OCI-LY7 (cell line): ENCODE measurements around the gene RPA1. TPM values are rescaled to one million over a fixed set of nuclear protein-coding genes. Genes with fewer than 3 reads are reported as not detected.

ENCODE experiments used
- BruUV-seq: library from RNA; stranded (reverse); fragments of 400-500 nt; replicated peaks from 2 replicates; lab custom pipeline; 2021; lab: Mats Ljungman, UMichigan
- CTCF ChIA-PET: fragments of 300-600 bp; sonication (Branson Sonifier 250); formaldehyde crosslinking; loops from one replicate; lab custom pipeline; 2022; ENCODE audit warnings: antibody characterized with exemption; ENCODE audit not compliant: unreplicated experiment; lab: Charles Lee
- POLR2A ChIA-PET: fragments of 300-600 bp; sonication (Branson Sonifier 250); formaldehyde crosslinking; loops from one replicate; lab custom pipeline; 2022; ENCODE audit warnings: antibody characterized with exemption; lab: Charles Lee
- DNase-seq: peaks from one replicate; pipeline ENCODE4 v3.0.0-alpha.2; 2015; ENCODE audit warnings: low spot score
- H2AFZ ChIP-seq: fragments of 200-600 bp; sonication (generic), shearing (Covaris generic); 2 replicates; pipeline ENCODE4 v1.6.1; 2014; ENCODE audit warnings: mild to moderate bottlenecking, antibody characterized with exemption, low read length, moderate library complexity
- H3K27ac ChIP-seq: fragments of 200-600 bp; sonication (generic); 2 replicates; pipeline ENCODE4 v1.5.1; 2014; ENCODE audit warnings: mixed run types, low read depth, mild to moderate bottlenecking, moderate library complexity, low read length, inconsistent platforms; ENCODE audit not compliant: poor library complexity, severe bottlenecking
- H3K36me3 ChIP-seq: fragments of 200-600 bp; sonication (generic); 2 replicates; pipeline ENCODE4 v1.6.1; 2014; ENCODE audit warnings: mild to moderate bottlenecking, antibody characterized with exemption, low read length, moderate library complexity, mixed read lengths; ENCODE audit not compliant: insufficient read depth
- H3K4me1 ChIP-seq: fragments of 200-600 bp; sonication (generic); 2 replicates; pipeline ENCODE4 v1.5.1; 2014; ENCODE audit warnings: mild to moderate bottlenecking, low read length; ENCODE audit not compliant: insufficient read depth, poor library complexity, severe bottlenecking
- H3K4me2 ChIP-seq: fragments of 200-600 bp; sonication (generic); 2 replicates; pipeline ENCODE4 v1.6.1; 2014; ENCODE audit warnings: mild to moderate bottlenecking, low read length
- H3K4me3 ChIP-seq: fragments of 200-600 bp; sonication (generic); 2 replicates; pipeline ENCODE4 v1.5.1; 2014; ENCODE audit warnings: mild to moderate bottlenecking, low read depth, low read length; ENCODE audit not compliant: poor library complexity, severe bottlenecking
- H3K79me2 ChIP-seq: fragments of 200-600 bp; sonication (generic); 2 replicates; pipeline ENCODE4 v1.6.1; 2016; ENCODE audit warnings: low read depth, mild to moderate bottlenecking, low read length, moderate library complexity, mixed read lengths; ENCODE audit not compliant: insufficient read depth
- H3K9me2 ChIP-seq: fragments of 200-600 bp; sonication (generic); 2 replicates; pipeline ENCODE4 v1.6.1; 2016; ENCODE audit warnings: mild to moderate bottlenecking, low read length, mixed read lengths; ENCODE audit not compliant: insufficient read depth
- H3K9me3 ChIP-seq: fragments of 200-600 bp; sonication (generic); 2 replicates; pipeline ENCODE4 v1.6.1; 2014; ENCODE audit warnings: mild to moderate bottlenecking, mixed run types, low read length, mixed read lengths
- H4K20me1 ChIP-seq: fragments of 200-600 bp; sonication (generic); 2 replicates; pipeline ENCODE4 v1.6.1; 2014; ENCODE audit warnings: mild to moderate bottlenecking, antibody characterized with exemption, low read length, moderate library complexity, mixed read lengths; ENCODE audit not compliant: insufficient read depth
- CTCF ChIP-seq: fragments of 200-600 bp; sonication (generic); conservative IDR thresholded peaks from 2 replicates; pipeline ENCODE4 v1.5.1; 2014; ENCODE audit warnings: mild to moderate bottlenecking, antibody characterized with exemption, low read length, moderate library complexity, mixed read lengths
- EZH2phosphoT487 ChIP-seq: fragments of 200-600 bp; sonication (generic); IDR thresholded peaks from 2 replicates; pipeline ENCODE4 v1.6.1; 2018; ENCODE audit warnings: low read depth, borderline replicate concordance, mild to moderate bottlenecking, mixed run types, antibody characterized with exemption, low read length, moderate library complexity, mixed read lengths
- intact Hi-C: fragments of 100-400 bp; cut with micrococcal nuclease; formaldehyde crosslinking; loops from one replicate; pipeline ENCODE4 v1.10.0; 2022; ENCODE audit not compliant: unreplicated experiment
- total RNA-seq, 2 experiments: library from RNA; depleted of rRNA in 1 of 2; stranded (reverse); fragments of >200 nt in 1 of 2; shearing (Covaris generic) in 1 of 2; gene quantifications; 2 replicates each; pipeline ENCODE4 v1.2.3, GENCODE V29; 2014 to 2022

Gene RPA1
- total RNA-seq, 2 experiments from 2014 or later, result 55.5 to 184 TPM

DNA sequence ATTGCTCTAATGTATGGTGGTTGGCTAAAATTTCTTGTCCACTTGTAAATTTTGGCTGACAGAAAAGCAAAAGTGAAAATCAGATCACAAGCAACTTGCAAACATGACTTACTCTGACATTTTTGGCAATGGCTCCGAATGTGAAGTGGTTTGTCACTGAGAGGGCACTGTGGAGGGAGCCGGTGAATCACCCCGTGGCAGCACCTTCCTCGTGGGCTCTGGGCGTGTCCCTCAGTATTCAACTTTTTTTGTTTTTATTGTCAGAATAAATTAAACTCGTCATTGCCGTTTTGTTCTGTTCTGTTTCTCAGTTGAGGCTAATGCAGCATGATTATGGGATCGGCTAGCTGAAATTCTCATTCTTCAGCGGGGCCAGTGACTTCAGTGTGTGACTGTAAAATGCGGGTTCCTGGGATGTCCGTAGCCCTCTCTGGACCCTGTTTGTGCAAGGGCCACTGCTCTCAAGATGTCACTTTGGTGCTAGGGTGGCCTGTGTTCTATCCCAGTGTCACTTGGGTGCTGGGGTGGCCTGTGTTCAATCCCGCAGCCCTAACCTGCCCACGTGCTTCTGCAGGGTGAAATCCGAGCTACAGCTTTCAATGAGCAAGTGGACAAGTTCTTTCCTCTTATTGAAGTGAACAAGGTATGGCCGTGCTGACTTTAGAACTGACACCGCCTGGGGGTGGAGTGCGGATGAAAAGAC lies 48.8 kb downstream of the RPA1 start:
- intact Hi-C loops, result no loop called here

DNA sequence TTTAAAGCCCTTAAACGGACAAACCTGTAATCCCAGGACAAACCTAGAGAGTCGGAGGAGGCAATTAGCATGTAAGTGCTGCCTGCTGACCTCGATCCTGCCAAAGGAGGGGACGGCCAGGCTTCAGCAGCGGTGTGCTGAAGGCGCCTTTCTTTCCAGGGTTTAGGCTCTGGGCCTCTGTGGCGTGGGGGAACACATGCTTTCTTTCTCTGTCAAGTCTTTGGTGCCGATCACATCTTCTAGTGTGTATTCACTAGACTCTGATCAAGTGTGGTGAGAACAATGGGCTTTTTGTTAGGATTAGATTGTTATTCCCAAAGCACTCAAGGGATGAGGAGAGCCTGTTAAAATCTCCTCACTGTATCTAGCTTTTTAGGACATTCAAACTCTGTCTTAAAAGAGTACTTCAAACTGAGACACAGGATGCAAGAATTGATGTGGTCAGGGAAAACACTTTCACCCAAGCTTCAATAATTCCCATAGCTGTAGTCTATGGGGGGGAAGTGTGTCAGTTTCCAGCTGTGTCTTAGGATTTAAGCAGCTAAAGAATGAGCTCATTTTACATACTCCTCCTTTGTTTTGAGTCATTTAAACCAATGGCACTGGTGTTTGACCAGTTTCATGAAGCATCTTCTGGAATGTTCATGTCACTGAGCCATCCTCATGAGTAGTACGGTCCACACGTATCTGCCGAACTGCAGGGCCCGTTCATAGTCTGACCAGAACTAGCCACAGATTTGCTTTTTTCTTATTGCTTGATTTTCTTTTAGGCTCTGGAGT lies 51.2 kb downstream of the RPA1 start:
- TF ChIP-seq EZH2phosphoT487, result no peak
- TF ChIP-seq CTCF, result no peak

More for the DNA sequence above, 48.8 kb downstream of the RPA1 start:
- no peaks in the 10 kb centered on the region for H3K9me3 ChIP-seq
- no peaks in the 10 kb centered on the region for H3K9me2 ChIP-seq
- no peak overlapping the region for H3K4me2 ChIP-seq
- H3K4me3 ChIP-seq, result no peak overlapping the region
- BruUV-seq, result no TSS peak
- H3K27ac ChIP-seq, result no peak overlapping the region
- POLR2A ChIA-PET, result no interaction called here
- CTCF ChIA-PET, result interaction anchor here (0.6 kb wide), 1 partner anchor 53 kb away, joined by 3 read pairs; no protein-coding TSS in a partner anchor
- no peak overlapping the region for H2AFZ ChIP-seq
- no peaks in the 10 kb centered on the region for H3K79me2 ChIP-seq
- no peaks in the 10 kb centered on the region for H4K20me1 ChIP-seq
- DNase-seq, result no peak
- H3K36me3 ChIP-seq, result peaks cover 95% of the 10 kb centered on the region
- no peaks in the 10 kb centered on the region for H3K4me1 ChIP-seq
- no peak for TF ChIP-seq EZH2phosphoT487
- TF ChIP-seq CTCF, result no peak

More for the DNA sequence above, 51.2 kb downstream of the RPA1 start:
- H3K4me1 ChIP-seq, result no peaks in the 10 kb centered on the region
- no peak for DNase-seq
- no peaks in the 10 kb centered on the region for H4K20me1 ChIP-seq
- no peak overlapping the region for H3K27ac ChIP-seq
- no peaks in the 10 kb centered on the region for H3K79me2 ChIP-seq
- no peaks in the 10 kb centered on the region for H3K9me2 ChIP-seq
- H3K4me2 ChIP-seq, result no peak overlapping the region
- POLR2A ChIA-PET, result interaction anchor here (0.5 to 0.6 kb wide), 2 partner anchors 339 to 908 kb away, joined by 3 to 5 read pairs; no protein-coding TSS in a partner anchor
- peaks cover 98% of the 10 kb centered on the region for H3K36me3 ChIP-seq
- H2AFZ ChIP-seq, result no peak overlapping the region
- BruUV-seq, result no TSS peak
- H3K9me3 ChIP-seq, result no peaks in the 10 kb centered on the region
- intact Hi-C loops, result no loop called here
- no peak overlapping the region for H3K4me3 ChIP-seq
- CTCF ChIA-PET, result interaction anchor here (1.1 kb wide), 1 partner anchor 23 kb away, joined by 3 read pairs; no protein-coding TSS in a partner anchor
